Stimulated activated CD8-positive, alpha-beta memory T cell treated with anti-CD3 and anti-CD28 coated beads, Interleukin-12 subunit alpha, Interleukin-12 subunit beta, amount 100 ng/mL, for 1 hour (primary cell): Measurements from ENCODE around the gene NLRX1.
"Not testable (repeated sequence)": the region's sequence is repeated elsewhere in the genome, so short reads cannot be mapped to it uniquely, and the experiment has no call there.

Experiments
- DNase-seq: peaks from one replicate; pipeline ENCODE4 v3.0.0-alpha.2; 2020; ENCODE audit warnings: low read depth

Gene NLRX1

DNA sequence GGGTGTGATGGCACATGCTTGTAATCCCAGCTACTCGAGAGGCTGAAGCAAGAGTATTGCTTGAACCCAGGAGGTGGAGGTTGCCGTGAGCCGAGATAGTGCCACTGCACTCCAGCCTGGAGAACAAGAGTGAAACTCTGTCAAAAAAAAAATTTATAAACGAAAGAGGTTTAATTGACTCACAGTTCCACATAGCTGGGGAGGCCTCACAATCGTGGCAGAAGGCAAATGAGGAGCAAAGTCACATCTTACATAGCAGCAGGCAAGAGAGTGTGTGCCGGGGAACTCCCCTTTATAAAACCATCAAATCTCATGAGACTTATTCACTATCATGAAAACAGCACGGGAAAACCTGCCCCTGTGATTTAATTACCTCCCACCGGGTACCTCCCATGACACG lies 15.9 kb downstream of the NLRX1 start:
- not testable (repeated sequence) for DNase-seq

DNA sequence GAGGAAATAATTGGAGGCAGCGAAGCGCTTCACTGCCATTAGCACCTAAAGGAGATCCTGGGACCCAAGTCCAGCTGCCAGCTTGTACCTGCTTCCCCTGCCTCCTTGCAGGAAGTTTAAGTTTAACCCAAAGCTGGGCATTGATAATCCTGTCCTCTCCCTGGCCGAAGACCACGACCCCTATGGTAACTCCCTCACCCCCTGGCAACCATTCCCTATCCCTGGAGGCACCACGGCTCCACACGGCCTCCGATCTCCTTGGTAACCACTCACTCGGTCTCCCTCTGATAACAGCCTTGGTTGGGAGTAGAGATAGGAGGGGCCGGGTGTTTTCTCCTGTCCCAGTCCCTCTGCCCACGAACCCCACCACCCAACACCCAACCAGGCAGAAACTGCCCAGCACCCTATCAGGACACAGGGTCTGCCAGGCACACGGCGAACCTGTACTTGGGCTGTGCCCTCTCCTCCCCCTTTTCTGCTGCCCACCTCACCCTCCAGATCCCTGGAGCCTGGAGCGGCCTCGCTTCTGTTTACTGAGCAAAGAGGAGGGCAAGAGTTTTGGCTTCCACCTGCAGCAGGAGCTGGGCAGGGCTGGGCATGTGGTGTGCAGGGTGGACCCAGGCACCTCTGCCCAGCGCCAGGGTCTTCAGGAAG lies 17.6 kb downstream of the NLRX1 start:
- no peak for DNase-seq

DNA sequence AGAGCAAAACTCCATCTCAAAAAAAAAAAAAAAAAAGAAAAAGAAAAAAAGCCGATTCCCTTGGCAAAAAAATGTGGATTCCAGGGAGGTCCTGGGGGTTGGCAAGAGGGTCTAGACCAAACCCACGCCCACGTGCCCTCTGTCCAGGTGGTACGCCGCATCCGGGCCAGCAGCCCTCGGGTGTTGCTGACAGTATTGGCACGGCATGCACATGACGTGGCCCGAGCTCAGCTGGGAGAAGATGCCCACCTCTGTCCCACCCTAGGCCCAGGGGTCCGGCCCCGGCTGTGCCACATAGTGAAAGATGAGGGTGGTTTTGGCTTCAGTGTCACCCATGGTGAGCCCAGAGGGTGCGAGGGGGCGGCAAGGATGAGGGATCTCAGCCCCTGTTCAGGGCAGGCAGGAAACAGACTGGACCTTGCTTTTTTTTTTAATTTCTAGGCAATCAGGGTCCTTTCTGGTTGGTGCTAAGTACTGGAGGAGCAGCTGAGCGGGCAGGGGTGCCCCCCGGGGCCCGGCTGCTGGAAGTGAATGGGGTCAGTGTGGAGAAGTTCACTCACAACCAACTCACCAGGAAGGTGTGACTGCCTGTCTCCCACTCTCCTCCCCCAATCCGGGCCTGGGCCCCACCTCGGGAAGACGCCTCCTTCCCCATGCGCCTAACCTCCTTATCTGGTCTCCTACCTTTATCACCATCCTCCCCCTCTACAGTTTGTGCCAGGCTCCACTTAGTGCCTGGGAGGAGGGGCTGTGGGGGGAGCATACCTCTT lies 18.8 kb downstream of the NLRX1 start:
- no peak for DNase-seq

DNA sequence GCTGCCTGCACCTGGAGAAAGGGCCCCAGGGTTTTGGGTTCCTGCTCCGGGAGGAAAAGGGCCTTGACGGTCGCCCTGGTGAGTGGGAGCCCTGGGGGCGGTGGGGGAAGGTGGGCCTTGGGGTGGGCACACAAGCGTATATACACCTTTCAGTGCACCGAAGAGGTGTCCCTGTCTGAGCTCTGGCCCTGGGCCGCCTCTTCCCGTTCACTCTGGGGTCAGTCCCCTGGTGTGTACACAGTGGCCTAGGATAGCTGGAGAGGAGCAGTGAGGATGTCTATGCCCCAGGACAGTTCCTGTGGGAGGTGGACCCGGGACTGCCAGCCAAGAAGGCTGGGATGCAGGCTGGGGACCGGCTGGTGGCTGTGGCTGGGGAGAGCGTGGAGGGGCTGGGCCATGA lies 19.5 kb downstream of the NLRX1 start:
- no peak for DNase-seq

DNA sequence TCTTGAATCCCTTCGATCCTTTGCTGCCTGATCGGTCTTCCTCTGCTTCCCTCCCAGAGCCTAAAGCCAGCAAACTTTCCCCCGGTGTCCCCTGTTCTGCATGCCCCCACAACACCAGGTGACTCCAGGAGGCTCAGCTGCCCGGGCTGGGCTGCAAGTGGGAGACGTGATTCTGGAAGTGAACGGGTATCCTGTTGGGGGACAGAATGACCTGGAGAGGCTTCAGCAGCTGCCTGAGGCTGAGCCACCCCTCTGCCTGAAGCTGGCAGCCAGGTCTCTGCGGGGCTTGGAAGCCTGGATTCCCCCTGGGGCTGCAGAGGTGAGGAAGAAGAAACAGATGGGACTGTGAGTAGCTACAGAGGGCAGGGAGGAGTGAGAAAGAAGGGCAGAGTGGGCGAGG lies 20.4 kb downstream of the NLRX1 start:
- DNase-seq, result no peak

DNA sequence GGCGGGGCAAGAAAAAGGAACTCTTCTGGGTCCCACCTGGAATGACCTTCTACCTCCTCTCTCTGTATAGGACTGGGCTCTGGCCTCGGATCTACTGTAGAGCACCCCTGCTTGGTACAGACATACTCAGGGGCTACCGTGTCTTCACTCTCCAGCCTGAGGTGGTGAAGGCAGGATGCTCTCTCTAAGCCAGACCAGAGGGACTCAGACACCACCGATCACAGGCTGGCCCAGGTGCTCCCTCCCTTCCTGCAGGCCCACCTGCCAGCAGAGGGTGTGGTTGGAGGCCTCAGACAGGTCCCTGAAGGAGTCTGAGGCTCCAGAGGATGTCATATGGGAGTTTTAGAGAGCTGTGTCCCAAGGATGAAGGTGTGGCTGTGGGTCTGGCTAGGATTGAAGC lies 20.9 kb downstream of the NLRX1 start:
- DNase-seq, result no peak

DNA sequence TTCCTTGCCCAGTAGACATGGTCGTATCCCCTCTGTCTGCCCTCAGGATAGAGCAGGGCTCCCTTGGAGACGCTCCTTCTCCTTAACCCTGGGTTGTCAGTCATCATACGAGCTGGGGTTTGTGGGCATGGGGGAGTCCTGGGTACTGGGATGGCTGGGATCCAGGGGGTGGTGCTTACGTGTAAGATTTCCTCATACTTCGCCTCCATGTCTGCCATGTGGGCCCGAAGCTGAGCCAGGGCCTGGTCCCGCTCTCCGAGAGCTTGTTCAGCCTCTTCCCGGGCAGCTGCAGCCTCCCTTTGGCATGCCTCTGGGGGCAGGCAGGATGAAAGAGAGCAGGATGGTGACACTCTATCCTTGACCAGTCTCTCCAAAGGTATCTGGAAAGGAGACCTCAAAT lies 22.0 kb downstream of the NLRX1 start:
- DNase-seq, result no peak

DNA sequence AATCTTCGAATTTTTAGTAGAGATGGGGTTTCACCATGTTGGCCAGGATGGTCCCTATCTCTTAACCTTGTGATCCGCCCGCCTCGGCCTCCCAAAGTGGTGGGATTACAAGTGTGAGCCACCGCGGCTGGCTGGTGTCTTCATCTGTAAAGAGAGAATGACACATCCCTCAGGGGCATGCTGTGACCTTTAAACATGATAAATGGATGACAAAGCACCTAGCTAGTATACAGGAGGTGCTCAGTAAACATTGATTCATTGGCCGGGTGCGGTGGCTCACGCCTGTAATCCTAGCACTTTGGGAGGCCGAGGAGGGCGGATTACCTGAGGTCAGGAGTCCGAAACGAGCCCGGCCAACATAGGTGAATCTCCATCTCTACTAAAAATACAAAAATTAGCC lies 22.7 kb downstream of the NLRX1 start:
- DNase-seq, result not testable (repeated sequence)

DNA sequence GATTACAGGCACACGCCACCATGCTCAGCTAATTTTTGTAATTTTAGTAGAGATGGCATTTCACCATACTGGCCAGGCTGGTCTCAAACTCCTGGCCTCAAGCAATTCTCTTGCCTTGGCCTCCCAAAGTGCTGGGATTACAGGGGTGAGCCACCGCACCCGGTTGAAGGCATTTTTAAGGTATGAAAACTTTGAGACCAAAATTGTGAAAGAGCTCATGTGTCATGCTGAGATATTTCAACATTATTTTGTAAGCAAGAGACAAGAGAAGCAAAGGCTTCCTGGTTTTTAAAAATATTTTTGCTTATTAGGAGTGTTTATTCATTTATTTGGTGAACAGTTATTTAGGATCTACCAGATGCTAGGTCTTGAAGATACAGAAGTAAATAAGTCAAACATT lies 23.6 kb downstream of the NLRX1 start:
- no peak for DNase-seq

DNA sequence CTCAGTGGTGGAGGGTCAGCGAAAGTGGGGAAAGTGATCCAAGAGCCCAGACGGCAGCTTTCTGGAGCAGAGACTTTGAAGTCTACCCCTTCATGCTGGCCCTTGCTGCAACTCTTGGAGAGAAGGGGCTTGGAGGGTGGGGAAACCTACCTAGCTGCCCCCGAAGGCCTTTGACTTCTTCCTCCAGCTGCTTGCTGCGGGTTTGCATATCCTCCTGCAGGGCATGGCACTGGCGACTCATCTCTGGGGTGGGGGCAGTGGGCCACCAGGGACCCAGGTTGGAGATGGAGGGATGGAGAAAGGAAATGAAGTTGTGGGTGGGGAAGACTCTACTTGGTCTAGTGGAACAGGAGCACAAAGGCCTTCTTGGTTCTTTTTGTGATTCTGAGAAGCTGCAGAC lies 24.5 kb downstream of the NLRX1 start:
- DNase-seq, result no peak

DNA sequence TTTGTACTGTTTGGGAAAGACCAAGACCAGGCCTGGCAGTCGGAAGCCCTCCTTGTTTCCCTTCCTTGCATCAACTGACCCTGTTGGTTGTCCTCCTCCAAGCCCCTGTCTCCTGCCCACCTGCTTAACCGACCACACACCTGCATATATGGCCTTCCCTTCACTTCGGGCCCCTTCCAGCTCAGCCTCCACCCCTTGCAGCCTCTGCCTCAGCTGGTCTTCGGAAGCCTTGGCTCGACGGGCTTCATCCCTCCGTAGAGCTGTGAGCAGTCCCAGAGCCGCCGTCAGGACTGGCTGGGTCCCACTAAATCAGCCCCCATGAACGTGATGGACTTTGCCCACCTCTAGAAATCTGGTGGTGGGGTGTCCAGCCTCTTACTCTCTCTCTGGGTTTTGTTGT lies 25.1 kb downstream of the NLRX1 start:
- no peak for DNase-seq

DNA sequence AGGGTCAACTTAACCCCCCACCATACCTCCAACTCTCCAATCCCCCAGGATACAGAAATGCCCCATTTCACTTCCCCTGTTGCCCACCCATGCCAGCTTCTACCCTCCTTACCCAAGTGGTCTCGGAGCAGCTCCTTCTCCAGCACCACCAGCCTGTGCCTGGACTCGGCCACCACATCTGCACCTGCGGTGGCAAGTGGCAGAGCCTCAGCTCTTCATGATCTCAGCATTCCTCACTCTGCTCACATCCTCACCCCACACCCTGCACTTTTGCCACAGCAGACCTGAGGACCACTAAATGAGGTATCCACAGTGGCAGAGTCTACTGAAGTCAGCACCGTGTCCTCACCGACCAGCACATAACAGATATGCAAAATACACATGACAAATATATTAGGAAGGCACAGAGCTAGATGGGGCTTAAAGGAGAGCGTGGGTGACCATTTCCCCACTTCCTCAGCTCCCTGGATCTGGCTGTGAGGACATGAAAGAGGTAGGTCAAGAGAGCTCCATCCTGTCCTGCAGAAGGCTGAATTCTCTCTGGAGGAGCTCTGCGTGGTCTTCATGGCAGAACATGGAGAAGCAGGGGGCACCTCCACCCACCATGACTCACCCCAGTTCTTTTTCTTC lies 26.4 kb downstream of the NLRX1 start:
- DNase-seq, result no peak

DNA sequence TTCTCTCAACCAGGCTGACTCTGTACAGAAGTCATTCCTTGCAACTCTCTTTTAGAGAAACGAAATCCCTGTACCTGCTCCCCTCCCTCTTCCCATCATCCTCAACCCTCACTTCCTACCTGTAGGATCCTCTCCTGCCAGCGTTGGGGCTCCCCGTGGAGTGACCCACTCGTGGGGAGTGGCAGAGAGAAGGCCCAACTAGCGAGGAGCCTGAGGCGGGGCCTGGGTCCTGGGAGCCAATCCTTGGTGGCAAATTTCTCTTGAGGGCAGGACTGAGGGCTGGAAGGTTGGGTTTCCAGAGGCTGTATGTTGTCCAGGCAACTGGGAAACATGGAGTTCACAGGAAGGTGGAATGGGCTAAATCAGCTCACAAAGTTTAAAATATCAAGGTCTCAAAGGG lies 27.2 kb downstream of the NLRX1 start:
- no peak for DNase-seq

DNA sequence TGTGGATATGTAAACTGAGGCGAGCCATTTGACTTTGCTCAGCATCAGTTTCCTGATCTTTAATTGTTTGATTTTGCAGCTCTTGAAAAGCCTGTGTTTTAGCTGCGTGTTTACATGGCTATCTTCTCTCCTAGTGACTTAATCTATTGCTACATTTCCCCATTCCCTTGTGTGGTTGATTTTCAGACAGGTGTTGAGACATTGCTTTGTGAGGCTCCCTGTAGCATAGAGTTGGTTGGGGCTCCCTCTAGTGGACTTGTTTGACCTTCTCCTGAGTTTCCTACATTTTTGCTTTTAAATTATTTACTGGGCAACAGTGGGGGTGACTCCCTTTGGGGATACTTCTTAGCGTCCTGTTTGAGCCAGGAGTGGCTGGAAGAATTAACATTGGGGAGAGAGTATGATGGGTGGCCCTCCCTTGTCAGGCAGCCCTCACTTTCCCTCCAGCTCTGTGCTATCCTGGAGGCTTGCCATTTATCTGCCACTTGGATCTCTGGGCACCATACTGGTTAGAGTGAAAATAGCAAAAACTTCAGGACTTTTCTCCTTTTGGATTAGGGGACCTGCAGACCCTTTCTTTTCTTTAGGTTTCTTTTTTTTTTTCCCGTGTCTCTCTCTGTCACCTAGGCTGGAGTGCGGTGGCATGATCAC lies 28.4 kb downstream of the NLRX1 start:
- peak; percentile 64 for DNase-seq

DNA sequence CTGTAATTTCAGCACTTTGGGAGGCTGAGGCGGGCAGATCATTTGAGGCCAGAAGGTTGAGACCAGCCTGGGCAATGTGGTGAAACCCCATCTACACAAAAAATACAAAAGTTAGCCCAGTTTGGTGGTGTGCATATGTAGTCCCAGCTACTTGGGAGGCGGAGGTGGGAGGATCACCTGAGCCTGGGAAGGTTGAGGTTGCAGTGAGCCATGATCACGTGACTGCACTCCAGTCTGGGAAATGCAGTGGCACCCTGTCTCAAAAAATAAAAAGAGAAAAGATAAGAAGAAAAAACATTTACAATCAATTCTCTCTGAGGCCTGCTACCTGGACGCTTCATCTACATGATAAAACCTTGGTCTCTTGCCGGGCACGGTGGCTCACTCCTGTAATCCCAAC lies 30.4 kb downstream of the NLRX1 start:
- DNase-seq, result no peak

DNA sequence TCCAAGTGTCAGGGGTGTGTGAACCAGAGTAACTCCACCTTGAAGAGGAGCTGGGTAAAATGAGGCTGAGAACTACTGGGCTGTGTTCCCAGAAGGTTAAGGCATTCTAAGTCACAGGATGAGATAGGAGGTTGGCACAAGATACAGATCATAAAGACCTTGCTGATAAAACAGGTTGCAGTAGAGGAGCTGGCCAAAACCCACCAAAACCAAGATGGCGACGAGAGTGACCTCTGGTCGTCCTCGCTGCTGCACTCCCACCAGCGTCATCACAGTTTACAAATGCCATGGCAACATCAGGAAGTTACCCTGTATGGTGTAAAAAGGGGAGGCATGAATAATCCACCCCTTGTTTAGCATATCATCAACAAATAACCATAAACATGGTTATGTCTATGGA lies 32.7 kb downstream of the NLRX1 start:
- DNase-seq, result not testable (repeated sequence)

DNA sequence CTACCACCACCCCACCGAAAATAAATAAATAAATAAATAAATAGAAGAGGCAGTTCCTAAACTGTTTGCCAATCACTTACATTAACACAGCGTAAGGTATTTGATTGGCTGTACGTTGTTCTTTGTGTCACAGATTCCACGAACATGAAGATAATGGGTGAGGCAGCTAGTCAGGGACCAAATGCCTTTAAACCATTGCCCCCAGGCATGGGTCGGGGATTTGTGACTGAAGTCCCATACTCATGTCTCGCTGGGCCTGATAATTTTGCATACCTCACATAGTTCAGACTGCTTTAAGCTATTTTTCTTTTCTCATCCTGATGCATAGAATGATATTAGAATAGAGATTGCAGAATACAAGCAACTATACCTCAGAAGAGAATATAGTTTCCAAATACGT lies 34.0 kb downstream of the NLRX1 start:
- DNase-seq, result no peak

DNA sequence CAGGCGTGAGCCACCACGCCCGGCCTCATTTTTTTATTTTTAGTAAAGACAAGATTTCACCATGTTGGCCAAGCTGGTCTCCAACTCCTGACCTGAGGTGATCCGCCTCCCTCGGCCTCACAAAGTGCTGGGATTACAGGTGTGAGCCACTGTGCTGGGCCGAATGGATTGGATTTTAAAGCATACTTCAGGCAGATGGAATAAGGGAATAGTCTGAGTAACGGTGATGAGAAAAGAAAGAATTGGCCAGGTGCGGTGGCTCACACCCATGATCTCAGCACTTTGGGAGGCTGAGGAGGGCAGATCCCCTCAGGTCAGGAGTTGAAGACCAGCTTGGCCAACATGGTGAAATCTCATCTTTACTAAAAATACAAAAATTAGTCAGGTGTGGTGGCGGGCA lies 35.5 kb downstream of the NLRX1 start:
- no peak for DNase-seq

DNA sequence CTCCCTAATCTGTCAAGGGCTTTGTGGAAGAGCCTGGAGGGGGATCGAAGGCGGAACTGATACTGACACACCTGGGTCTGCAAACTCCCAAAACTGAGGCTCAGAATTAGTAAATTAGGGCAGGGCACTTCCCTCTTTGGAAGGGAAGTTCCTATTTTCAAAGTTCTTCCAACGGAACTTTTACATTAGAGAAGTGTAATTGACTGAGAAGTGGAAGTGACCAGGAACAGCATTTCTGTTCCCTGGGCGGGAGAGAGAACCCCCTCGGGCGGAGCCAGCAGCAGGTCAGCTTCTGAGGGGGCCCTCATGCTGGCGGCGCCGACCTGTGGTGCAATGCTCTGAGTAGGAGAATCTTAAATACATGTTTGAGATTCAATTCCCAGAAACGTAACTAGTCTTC lies 36.6 kb downstream of the NLRX1 start:
- DNase-seq, result no peak

DNA sequence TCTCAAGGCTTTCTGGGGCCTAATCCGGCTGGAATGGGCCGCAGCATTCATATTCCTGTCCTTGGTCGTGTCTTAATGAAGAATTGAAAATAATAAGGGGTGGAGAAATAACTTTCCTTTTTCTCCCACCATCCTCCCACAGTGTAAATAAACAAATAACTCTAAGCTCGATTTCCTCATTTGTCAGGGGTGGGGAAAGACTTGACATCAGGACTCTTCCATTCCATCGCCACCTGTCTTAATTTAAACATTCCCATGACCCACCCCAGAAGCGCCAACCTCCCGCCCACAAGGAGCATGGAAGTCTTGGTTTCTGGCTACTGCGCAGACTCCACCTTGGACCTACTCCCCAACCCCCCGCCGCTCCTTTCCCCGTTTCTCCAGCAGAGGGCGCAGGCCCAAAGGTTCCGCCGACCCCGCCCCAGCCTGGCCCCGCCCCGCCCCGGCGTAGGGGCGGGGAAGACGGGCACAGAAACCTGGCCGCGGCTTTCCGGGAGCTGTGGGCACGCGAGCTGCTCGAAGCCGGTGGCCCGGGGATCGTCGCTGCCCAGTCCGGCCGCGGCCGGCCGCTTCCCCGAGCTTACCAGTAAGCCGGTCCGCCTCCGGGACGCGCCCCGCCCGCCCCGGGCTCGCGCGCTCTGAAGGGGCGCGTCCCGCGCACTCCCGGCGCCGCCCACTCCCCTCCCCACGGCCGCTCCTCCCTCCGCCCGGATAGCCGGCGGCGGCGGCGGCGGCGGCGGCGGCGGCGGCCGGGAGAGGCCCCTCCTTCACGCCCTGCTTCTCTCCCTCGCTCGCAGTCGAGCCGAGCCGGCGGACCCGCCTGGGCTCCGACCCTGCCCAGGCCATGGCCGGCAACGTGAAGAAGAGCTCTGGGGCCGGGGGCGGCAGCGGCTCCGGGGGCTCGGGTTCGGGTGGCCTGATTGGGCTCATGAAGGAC lies 37.3 kb downstream of the NLRX1 start, which contains the start of gene CBL:
CBL (plus strand) TSS at position 766 of the 937 bp plus-strand sequence; CDS start at position 845, 79 bp downstream.
- peak; percentile 96 for DNase-seq

DNA sequence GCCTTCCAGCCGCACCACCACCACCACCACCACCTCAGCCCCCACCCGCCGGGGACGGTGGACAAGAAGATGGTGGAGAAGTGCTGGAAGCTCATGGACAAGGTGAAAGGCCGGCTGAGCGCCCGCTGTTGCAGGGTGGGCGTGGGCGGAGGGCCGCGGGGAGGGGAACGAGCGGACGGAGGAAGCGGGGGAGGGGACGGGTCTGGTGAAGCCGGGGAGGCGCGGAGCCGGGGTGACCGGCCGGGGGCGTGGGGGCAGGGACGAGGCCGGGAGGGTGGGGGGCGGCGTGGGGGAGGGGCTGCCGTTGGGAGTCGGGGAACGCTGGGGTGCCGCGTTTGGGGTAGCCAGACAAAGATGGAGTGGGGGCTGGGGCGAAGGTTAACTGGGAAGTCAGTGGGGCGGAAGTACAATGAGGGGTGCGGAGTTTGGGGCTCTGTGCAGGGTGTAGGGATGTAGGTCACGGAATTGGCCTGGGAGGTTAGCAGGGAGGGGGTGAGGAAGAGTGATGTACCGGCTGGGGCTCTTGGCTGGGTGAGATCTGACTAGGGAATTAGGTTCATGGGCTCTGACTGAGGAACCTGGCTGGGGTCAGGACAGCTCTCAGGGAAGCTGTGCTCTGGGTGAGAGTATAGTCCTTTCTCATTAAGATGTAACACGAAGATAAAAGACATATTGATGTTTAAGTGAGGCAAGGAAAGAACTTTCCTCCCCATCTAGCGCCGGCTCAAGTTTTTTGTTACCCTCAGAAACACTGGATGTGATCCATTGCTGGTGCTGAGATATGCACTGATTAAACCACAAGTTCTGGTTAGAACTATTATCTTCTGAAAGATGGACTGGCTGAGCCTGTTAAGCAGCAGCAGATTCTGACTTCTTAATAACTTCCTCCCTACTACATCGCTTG lies 38.2 kb downstream of the NLRX1 start:
- peak; percentile 8 for DNase-seq
